Tibial nerve (tissue), 4 donors: ENCODE results near the gene BTG2.

Experiments
- EP300 ChIP-seq, 2 donors: sonication (generic); formaldehyde crosslinking; IDR thresholded peaks; one replicate each; pipeline ENCODE4 v1.6.1; 2017; ENCODE audit warnings: antibody characterized with exemption in 2 of 2, mild to moderate bottlenecking in 1 of 2
- POLR2A ChIP-seq, 2 donors: fragments of 450-650 bp; IDR thresholded peaks; one replicate each; pipeline ENCODE4 v1.6.1; 2017; ENCODE audit warnings: antibody characterized with exemption in 2 of 2, mild to moderate bottlenecking in 2 of 2, moderate library complexity in 2 of 2
- TF ChIP-seq, protein P1 (sequence below), 5 experiments: fragments of 200-600 bp in 3 of 5; fragments of 450-650 bp in 2 of 5; sonication (generic) in 3 of 5; IDR thresholded peaks; one replicate each; pipeline ENCODE4 v1.5.1; 2016 to 2019; ENCODE audit warnings: antibody characterized with exemption in 5 of 5, mild to moderate bottlenecking in 3 of 5, moderate library complexity in 2 of 5

DNA sequence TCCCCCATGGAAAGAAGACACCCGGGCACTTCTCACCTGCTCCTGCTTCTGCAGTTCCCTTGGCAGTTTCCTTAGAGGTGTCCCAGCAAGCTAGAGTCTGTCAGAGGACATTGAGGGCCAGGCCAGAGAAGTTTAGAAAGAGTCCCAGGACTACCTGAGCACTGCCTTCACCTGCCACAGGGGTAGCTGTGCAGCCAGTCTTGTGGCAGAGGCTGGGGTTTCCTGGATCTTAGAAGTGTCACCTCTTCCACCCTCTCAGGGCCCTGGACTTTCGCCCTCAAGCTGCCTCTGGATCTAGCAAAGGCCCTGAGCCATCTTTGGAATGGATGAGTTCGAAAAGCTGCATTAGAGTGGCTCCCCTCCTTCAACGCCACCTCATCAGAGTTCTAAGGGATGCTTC, 34.9 kb upstream of the BTG2 start:
- TF ChIP-seq POLR2A (IDR thresholded peaks at IDR 0.05) (no peak), EP300 (IDR thresholded peaks at IDR 0.05) (no peak)
- TF ChIP-seq, protein P1, sequence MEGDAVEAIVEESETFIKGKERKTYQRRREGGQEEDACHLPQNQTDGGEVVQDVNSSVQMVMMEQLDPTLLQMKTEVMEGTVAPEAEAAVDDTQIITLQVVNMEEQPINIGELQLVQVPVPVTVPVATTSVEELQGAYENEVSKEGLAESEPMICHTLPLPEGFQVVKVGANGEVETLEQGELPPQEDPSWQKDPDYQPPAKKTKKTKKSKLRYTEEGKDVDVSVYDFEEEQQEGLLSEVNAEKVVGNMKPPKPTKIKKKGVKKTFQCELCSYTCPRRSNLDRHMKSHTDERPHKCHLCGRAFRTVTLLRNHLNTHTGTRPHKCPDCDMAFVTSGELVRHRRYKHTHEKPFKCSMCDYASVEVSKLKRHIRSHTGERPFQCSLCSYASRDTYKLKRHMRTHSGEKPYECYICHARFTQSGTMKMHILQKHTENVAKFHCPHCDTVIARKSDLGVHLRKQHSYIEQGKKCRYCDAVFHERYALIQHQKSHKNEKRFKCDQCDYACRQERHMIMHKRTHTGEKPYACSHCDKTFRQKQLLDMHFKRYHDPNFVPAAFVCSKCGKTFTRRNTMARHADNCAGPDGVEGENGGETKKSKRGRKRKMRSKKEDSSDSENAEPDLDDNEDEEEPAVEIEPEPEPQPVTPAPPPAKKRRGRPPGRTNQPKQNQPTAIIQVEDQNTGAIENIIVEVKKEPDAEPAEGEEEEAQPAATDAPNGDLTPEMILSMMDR (IDR thresholded peaks at IDR 0.05) = no peak
